Articular chondrocyte of knee joint (primary cell): ENCODE results near the gene CALY. TPM values are rescaled to one million over a fixed set of nuclear protein-coding genes. Genes with fewer than 3 reads are reported as not detected.

Experiments used
- small RNA-seq: library from RNA; depleted of rRNA; stranded (forward); fragments of <200 nt; gene quantifications from one replicate; pipeline ENCODE3, GENCODE V24; 2012
- total RNA-seq: library from RNA; depleted of rRNA; stranded (reverse); fragments of >200 nt; gene quantifications from 2 replicates; pipeline ENCODE4 v1.2.3, GENCODE V29; 2012

Gene CALY, protein sequence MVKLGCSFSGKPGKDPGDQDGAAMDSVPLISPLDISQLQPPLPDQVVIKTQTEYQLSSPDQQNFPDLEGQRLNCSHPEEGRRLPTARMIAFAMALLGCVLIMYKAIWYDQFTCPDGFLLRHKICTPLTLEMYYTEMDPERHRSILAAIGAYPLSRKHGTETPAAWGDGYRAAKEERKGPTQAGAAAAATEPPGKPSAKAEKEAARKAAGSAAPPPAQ
- not detected in 2 replicates for total RNA-seq

GRCh38 chr10:133336577-133337369, at the start of gene CALY:
Gene CALY, minus strand, starts transcription at chr10:133336896. Its CDS starts 7,907 bp downstream, at chr10:133328989.

DNA sequence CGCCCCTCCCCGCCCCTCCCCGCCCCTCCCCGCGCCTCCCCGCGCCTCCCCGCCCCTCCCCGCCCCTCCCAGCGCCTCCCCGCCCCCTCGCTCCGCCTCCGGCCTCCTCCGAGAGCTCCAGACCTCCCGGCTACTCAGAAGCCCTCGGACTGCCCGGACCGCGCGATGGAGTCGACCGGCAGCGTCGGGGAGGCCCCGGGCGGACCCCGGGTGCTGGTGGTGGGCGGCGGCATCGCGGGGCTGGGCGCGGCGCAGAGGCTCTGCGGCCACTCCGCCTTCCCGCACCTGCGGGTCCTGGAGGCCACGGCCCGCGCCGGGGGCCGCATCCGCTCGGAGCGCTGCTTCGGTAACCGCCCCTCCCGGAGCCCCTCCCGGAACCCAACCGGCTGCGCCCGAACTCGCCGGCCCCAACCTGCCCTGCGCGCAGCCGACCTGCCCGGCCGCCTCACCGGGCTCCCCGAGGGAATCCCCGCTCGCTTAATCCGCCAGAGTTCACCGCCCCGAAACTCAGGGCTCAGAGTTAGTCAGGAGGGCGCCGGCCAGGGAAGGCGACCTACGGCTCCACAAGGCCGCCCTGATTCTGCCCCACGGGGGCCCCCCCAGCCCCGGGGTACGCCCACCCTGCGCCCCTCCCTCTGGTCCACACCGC, 42.6 kb upstream of the CALY start, which contains the start of gene PAOX:
PAOX (plus strand) TSS at position 111 of the 649 bp plus-strand sequence; CDS start at position 166, 55 bp downstream.

DNA sequence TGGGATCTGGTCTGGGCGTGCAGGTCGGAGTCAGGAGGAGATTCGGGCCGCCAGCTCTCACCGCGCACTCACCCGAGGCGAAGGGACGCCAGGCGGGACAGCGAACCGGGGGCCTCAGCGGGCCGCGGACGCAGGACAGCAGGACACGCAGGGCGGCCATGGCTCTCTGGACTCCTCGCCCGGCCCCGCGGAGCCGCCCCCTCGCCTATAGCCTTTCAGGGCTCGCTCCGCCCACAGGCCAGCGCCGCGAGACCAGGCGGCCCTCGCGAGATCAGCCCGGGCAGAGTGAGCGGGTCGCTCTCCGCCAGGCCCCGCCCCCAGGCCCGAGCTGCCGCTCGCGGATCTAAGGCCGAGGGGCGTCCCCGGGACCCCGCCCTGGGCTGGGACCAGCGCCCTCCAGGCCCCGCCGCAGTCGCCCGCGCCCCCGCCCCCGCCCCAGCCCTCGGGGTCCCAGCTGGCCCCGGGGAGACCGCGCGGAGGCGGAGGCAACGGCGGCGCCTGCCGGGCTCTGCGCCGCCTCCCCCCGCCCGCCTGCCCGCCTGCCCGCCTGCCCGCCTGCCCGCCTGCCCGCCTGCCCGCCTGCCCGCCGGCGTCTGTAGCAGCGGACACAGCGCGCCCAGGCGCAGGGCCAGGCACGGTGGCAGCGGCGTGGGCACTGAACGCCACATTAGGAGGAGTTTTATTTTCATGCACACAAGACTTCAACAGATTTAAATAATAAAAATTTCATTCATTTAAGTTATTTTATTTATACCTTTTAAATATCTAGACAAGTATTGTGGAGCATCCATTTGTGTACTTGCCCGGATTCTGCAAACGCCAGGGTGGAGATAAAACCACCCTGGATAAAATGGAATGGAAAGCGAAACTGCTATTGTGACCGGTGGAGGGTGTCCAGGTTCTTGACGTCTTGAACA, 36.7 kb upstream of the CALY start, which contains the start of gene ECHS1:
ECHS1 (minus strand) TSS at position 181 of the 917 bp plus-strand sequence; CDS start at position 160, 21 bp downstream.

GRCh38 chr10:133357285-133358161, 20.8 kb upstream of the CALY start, which contains the start of gene FUOM:
Gene FUOM, minus strand, starts transcription at chr10:133358019. Its CDS starts 12 bp downstream, at chr10:133358007.

DNA sequence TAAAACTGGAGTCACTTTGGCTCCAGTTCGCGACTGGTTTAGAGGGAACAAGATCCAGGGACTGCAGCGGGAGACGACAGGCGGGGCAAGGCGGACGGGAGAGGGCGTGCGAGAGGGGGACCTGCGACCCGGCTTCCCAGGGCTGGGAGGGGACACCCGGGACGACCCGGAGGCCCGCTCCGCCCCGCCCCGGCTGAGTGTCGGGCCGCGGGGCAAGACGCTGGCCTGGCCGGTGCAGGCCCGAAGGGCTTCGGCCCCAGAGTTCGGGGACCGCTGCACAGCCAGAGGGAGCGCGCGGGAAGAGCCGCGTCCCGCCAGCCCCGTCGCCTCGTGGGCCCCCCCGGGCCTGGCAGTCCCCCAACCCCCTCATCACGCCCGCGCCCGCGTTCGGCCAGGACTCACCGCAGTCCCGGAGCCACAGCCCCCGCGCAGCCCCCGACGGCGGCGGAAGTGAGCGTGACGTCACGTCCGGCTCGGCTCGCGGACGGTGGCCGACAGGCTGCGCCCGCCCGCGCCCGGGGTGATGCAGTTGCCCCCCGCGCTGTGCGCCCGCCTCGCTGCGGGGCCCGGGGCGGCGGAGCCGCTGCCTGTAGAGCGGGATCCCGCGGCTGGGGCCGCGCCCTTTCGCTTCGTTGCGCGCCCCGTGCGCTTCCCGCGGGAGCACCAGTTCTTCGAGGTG, 28.1 kb downstream of the CALY start, which contains the start of the genes TUBGCP2 and ZNF511:
TUBGCP2 (minus strand) TSS at position 452 of the 679 bp plus-strand sequence. CDS start 5,931 bp downstream, outside the sequence.
ZNF511 (plus strand) TSS at position 494 of the 679 bp plus-strand sequence; CDS start at position 524, 30 bp downstream.

GRCh38 chr10:133276435-133277201, 60.1 kb downstream of the CALY start, which contains the start of gene ADAM8:
Gene ADAM8, minus strand, starts transcription at chr10:133276868. Its CDS starts 51 bp downstream, at chr10:133276817.

Small RNAs within 50 kb of the gene (small RNA-seq; reads per million reads assigned to genes)
- gene AL360181.4 (not detected), gene BANF1P2 (not detected), gene MIR3944 (not detected)

Other genes starting within 250 kb of the CALY start
- not detected in 2 replicates for gene ADGRA1, start 249.0 kb downstream of the CALY start, total RNA-seq
- gene KNDC1, start 176.7 kb downstream of the CALY start, total RNA-seq, result 0.54 and 0.65 TPM in 2 replicates
- not detected in 2 replicates for gene UTF1, start 106.7 kb downstream of the CALY start, total RNA-seq
- not detected in 2 replicates for gene VENTX, start 99.0 kb downstream of the CALY start, total RNA-seq
- 0.32 and 0.65 TPM in 2 replicates for gene ADAM8, start 60.0 kb downstream of the CALY start, total RNA-seq
- gene TUBGCP2, start 28.0 kb downstream of the CALY start, total RNA-seq, result 51.0 and 62.5 TPM in 2 replicates
- gene ZNF511, start 28.0 kb downstream of the CALY start, total RNA-seq, result 21.1 and 23.0 TPM in 2 replicates
- not detected in 2 replicates for gene PRAP1, start 10.5 kb upstream of the CALY start, total RNA-seq
- 10.4 and 20.8 TPM in 2 replicates for gene FUOM, start 21.1 kb upstream of the CALY start, total RNA-seq
- 51.8 and 52.0 TPM in 2 replicates for gene ECHS1, start 36.5 kb upstream of the CALY start, total RNA-seq
- gene PAOX, start 42.4 kb upstream of the CALY start, total RNA-seq, result 4.2 and 4.4 TPM in 2 replicates
- 29.1 and 29.4 TPM in 2 replicates for gene MTG1, start 57.3 kb upstream of the CALY start, total RNA-seq
- 0.11 and 0.13 TPM in 2 replicates for gene SPRN, start 87.7 kb upstream of the CALY start, total RNA-seq
- 3.3 and 3.4 TPM in 2 replicates for gene SCART1, start 117.0 kb upstream of the CALY start, total RNA-seq
- 1.6 TPM in 2 replicates for gene CYP2E1, start 190.5 kb upstream of the CALY start, total RNA-seq
- gene SYCE1, start 228.7 kb upstream of the CALY start, total RNA-seq, result not detected in 2 replicates